ENCODE data around the gene VPS45.

DNA sequence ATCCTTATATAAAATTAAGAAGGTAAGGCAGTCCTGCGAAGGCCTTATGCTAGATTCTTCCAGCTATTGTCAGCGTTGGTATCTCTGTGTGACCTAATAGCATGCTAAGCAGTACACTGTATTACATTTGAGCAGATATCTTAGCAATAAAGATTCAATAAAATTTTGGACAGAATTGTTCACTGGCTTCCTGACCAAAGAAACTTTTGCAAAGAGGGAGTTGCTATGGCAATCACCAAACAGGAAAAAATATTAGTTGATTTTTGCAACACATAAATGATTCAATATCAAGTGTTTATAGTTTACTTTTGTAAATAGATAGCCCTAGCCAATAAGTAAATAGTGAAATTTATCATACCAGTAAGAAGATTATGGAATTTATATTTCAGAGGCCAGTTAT, 51.1 kb downstream of the VPS45 start:
- TF ChIP-seq, protein P1, sequence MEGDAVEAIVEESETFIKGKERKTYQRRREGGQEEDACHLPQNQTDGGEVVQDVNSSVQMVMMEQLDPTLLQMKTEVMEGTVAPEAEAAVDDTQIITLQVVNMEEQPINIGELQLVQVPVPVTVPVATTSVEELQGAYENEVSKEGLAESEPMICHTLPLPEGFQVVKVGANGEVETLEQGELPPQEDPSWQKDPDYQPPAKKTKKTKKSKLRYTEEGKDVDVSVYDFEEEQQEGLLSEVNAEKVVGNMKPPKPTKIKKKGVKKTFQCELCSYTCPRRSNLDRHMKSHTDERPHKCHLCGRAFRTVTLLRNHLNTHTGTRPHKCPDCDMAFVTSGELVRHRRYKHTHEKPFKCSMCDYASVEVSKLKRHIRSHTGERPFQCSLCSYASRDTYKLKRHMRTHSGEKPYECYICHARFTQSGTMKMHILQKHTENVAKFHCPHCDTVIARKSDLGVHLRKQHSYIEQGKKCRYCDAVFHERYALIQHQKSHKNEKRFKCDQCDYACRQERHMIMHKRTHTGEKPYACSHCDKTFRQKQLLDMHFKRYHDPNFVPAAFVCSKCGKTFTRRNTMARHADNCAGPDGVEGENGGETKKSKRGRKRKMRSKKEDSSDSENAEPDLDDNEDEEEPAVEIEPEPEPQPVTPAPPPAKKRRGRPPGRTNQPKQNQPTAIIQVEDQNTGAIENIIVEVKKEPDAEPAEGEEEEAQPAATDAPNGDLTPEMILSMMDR (IDR thresholded peaks at IDR 0.05), result no peak
- no peak for TF ChIP-seq POLR2A (IDR thresholded peaks at IDR 0.05)
